Stimulated activated CD4-positive, alpha-beta T cell treated with anti-CD3 and anti-CD28 coated beads, Interleukin-4, amount 100 ng/mL, for 1 hour (primary cell): ENCODE measurements around the gene CNGA1.
"Not testable (repeated sequence)": the region's sequence is repeated elsewhere in the genome, so short reads cannot be mapped to it uniquely, and the experiment has no call there.

Source experiments
- DNase-seq: peaks from one replicate; pipeline ENCODE4 v3.0.0-alpha.2; 2020

CNGA1 gene

GRCh38 chr4:48028696-48029095 is 12.2 kb upstream of the CNGA1 start:
- no peak for DNase-seq

- DNase-seq, result no peak
Measured at GRCh38 chr4:48027653-48028052, 11.2 kb upstream of the CNGA1 start.

- DNase-seq, result no peak
Measured at GRCh38 chr4:48025005-48025404, 8.5 kb upstream of the CNGA1 start.

GRCh38 chr4:48024522-48024921 is 8.0 kb upstream of the CNGA1 start:
- no peak for DNase-seq

- no peak for DNase-seq
Measured at GRCh38 chr4:48022192-48022799, 5.8 kb upstream of the CNGA1 start.

- DNase-seq, result no peak
Measured at GRCh38 chr4:48021100-48021499, 4.6 kb upstream of the CNGA1 start.

- DNase-seq, result no peak
Measured at GRCh38 chr4:48018112-48018511, 1.6 kb upstream of the CNGA1 start.

GRCh38 chr4:48017108-48017571 is 659 bp upstream of the CNGA1 start:
- peak; percentile 62 for DNase-seq

- no peak for DNase-seq
Measured at GRCh38 chr4:48015678-48016077, 803 bp downstream of the CNGA1 start.

- no peak for DNase-seq
Measured at GRCh38 chr4:48015216-48015615, 1.3 kb downstream of the CNGA1 start.

GRCh38 chr4:48012824-48013223 is 3.7 kb downstream of the CNGA1 start:
- DNase-seq, result no peak

GRCh38 chr4:48011722-48012121 is 4.8 kb downstream of the CNGA1 start:
- no peak for DNase-seq

- not testable (repeated sequence) for DNase-seq
Measured at GRCh38 chr4:48010906-48011305, 5.6 kb downstream of the CNGA1 start.

GRCh38 chr4:48008021-48008596 is 8.4 kb downstream of the CNGA1 start:
- DNase-seq, result no peak

- DNase-seq, result no peak
Measured at GRCh38 chr4:48005781-48006180, 10.7 kb downstream of the CNGA1 start.

- DNase-seq, result peak; percentile 35
Measured at GRCh38 chr4:48003568-48003967, 12.9 kb downstream of the CNGA1 start.

GRCh38 chr4:48002267-48002666 is 14.2 kb downstream of the CNGA1 start:
- no peak for DNase-seq

GRCh38 chr4:47996021-47996420 is 20.5 kb downstream of the CNGA1 start:
- DNase-seq, result no peak

- not testable (repeated sequence) for DNase-seq
Measured at GRCh38 chr4:47992475-47992874, 24.0 kb downstream of the CNGA1 start.

GRCh38 chr4:47990145-47990544 is 26.3 kb downstream of the CNGA1 start:
- no peak for DNase-seq

GRCh38 chr4:47974566-47974965 is 41.9 kb downstream of the CNGA1 start:
- no peak for DNase-seq

- no peak for DNase-seq
Measured at GRCh38 chr4:47972721-47973120, 43.8 kb downstream of the CNGA1 start.

GRCh38 chr4:47972181-47972580 is 44.3 kb downstream of the CNGA1 start:
- no peak for DNase-seq

GRCh38 chr4:47968847-47969246 is 47.6 kb downstream of the CNGA1 start:
- no peak for DNase-seq

- no peak for DNase-seq
Measured at GRCh38 chr4:47954677-47955076, 61.8 kb downstream of the CNGA1 start.
